Stimulated activated CD8-positive, alpha-beta memory T cell treated with anti-CD3 and anti-CD28 coated beads, Interleukin-2, amount 100 ng/mL, for 1 hour (primary cell): ENCODE results near the gene LDLR.
"Not testable (repeated sequence)": the region's sequence is repeated elsewhere in the genome, so short reads cannot be mapped to it uniquely, and the experiment has no call there.

Experiments used
- DNase-seq, 2 donors: peaks; one replicate each; pipeline ENCODE4 v3.0.0-alpha.2; 2020; ENCODE audit warnings: low read depth in 2 of 2

LDLR gene

GRCh38 chr19:11073568-11073967, 15.7 kb upstream of the LDLR start:
- no peak for DNase-seq

GRCh38 chr19:11076792-11077191, 12.5 kb upstream of the LDLR start:
- DNase-seq: not testable (repeated sequence)

- no peak for DNase-seq
Measured at GRCh38 chr19:11078893-11079292, 10.4 kb upstream of the LDLR start.

- no peak for DNase-seq
Measured at GRCh38 chr19:11079999-11080398, 9.3 kb upstream of the LDLR start.

GRCh38 chr19:11087870-11088505, 1.3 kb upstream of the LDLR start:
- DNase-seq: no peak

- DNase-seq: no peak
Measured at GRCh38 chr19:11088506-11089253, 583 bp upstream of the LDLR start.

GRCh38 chr19:11090014-11090263, 676 bp downstream of the LDLR start:
- DNase-seq: not testable (repeated sequence)

- peak; percentile 89 to 97 for DNase-seq
Measured at GRCh38 chr19:11090264-11090996, 1.2 kb downstream of the LDLR start.

GRCh38 chr19:11090997-11091702, 1.9 kb downstream of the LDLR start:
- DNase-seq: no peak

- DNase-seq: peak in 1 of 2 donors; percentile 34
Measured at GRCh38 chr19:11091703-11092153, 2.5 kb downstream of the LDLR start.

GRCh38 chr19:11092181-11092538, 2.9 kb downstream of the LDLR start:
- DNase-seq: no peak

- DNase-seq: no peak
Measured at GRCh38 chr19:11093689-11094238, 4.5 kb downstream of the LDLR start.

GRCh38 chr19:11094520-11094894, 5.2 kb downstream of the LDLR start:
- DNase-seq: no peak

- DNase-seq: no peak
Measured at GRCh38 chr19:11096210-11096841, 7.1 kb downstream of the LDLR start.

- not testable (repeated sequence) for DNase-seq
Measured at GRCh38 chr19:11097367-11097766, 8.1 kb downstream of the LDLR start.

- DNase-seq: no peak
Measured at GRCh38 chr19:11098327-11098726, 9.1 kb downstream of the LDLR start.

GRCh38 chr19:11098861-11099260, 9.6 kb downstream of the LDLR start:
- DNase-seq: no peak

- DNase-seq: no peak
Measured at GRCh38 chr19:11100049-11100448, 10.8 kb downstream of the LDLR start.

GRCh38 chr19:11101057-11101456, 11.8 kb downstream of the LDLR start:
- DNase-seq: no peak

- no peak for DNase-seq
Measured at GRCh38 chr19:11102944-11103343, 13.7 kb downstream of the LDLR start.

- DNase-seq: not testable (repeated sequence)
Measured at GRCh38 chr19:11103667-11104066, 14.4 kb downstream of the LDLR start.
